Muscle of arm (tissue), 12 donors: ENCODE data around the gene REEP3. TPM values are rescaled to one million over a fixed set of nuclear protein-coding genes. Genes with fewer than 3 reads are reported as not detected.
A peak's percentile ranks its signal among the peaks of the same experiment; 100 is the strongest.
"Not testable (repeated sequence)": the region's sequence is repeated elsewhere in the genome, so short reads cannot be mapped to it uniquely, and the experiment has no call there.

Source experiments
- DNase-seq: peaks from one replicate; pipeline ENCODE4 v3.0.0-alpha.2; 2013
- polyA plus RNA-seq, 12 donors: library from polyadenylated mRNA; unstranded; fragments of 120-200 nt; gene quantifications; one replicate each; pipeline ENCODE4 v1.2.1, GENCODE V29; 2013; ENCODE audit not compliant: insufficient read length in 12 of 12

REEP3 gene
- polyA plus RNA-seq, 12 donors, result 14.3 to 36.2 (median 19.4) TPM; not detected in 1

GRCh38 chr10:63664341-63664885 is 143.2 kb downstream of the REEP3 start:
- no peak for DNase-seq

- not testable (repeated sequence) for DNase-seq
Measured at GRCh38 chr10:63665006-63665580, 143.9 kb downstream of the REEP3 start.

GRCh38 chr10:63665670-63666134 is 144.5 kb downstream of the REEP3 start:
- no peak for DNase-seq

GRCh38 chr10:63666836-63667383 is 145.7 kb downstream of the REEP3 start:
- DNase-seq, result peak; percentile 27

- no peak for DNase-seq
Measured at GRCh38 chr10:63667596-63668480, 146.6 kb downstream of the REEP3 start.

GRCh38 chr10:63670291-63670898 is 149.2 kb downstream of the REEP3 start:
- peak; percentile 31 for DNase-seq

GRCh38 chr10:63671317-63671937 is 150.2 kb downstream of the REEP3 start:
- DNase-seq, result peak; percentile 48

GRCh38 chr10:63672491-63672890 is 151.3 kb downstream of the REEP3 start:
- no peak for DNase-seq

GRCh38 chr10:63673246-63673645 is 152.0 kb downstream of the REEP3 start:
- DNase-seq, result no peak

GRCh38 chr10:63673846-63674245 is 152.6 kb downstream of the REEP3 start:
- no peak for DNase-seq

Other genes starting within 250 kb of the REEP3 start
- 100 to 1,000 TPM in 3 of 12 donors, 10 to 100 TPM in 8, not detected in 1; 64.8 to 114 (median 87.8) TPM for gene JMJD1C, start 55.4 kb upstream of the REEP3 start, polyA plus RNA-seq